Osteoblast (primary cell): ENCODE measurements around the gene F2RL2. TPM values are rescaled to one million over a fixed set of nuclear protein-coding genes. Genes with fewer than 3 reads are reported as not detected.
A peak's percentile ranks its signal among the peaks of the same experiment; 100 is the strongest.

Experiments used
- DNase-seq: peaks from one replicate; pipeline ENCODE4 v3.0.0; 2011; ENCODE audit warnings: low spot score, mixed read lengths; ENCODE audit not compliant: insufficient read length; ENCODE audit errors: missing footprints
- H2AFZ ChIP-seq: 2 replicates; pipeline ENCODE4 v1.6.0; 2011; ENCODE audit warnings: mild to moderate bottlenecking, low read length
- H3K27ac ChIP-seq: 2 replicates; pipeline ENCODE4 v1.5.1; 2011; ENCODE audit warnings: mild to moderate bottlenecking, low read depth, low read length, moderate library complexity
- H3K27me3 ChIP-seq: 2 replicates; pipeline ENCODE4 v1.6.0; 2012; ENCODE audit warnings: mild to moderate bottlenecking, control low read depth, inconsistent platforms, low read length, moderate library complexity; ENCODE audit not compliant: insufficient read depth
- H3K36me3 ChIP-seq: 2 replicates; pipeline ENCODE4 v1.5.1; 2011; ENCODE audit warnings: mild to moderate bottlenecking, low read length, control low read depth, moderate library complexity; ENCODE audit not compliant: insufficient read depth
- H3K4me1 ChIP-seq: 2 replicates; pipeline ENCODE4 v1.5.1; 2011; ENCODE audit warnings: mild to moderate bottlenecking, low read length, control low read depth, moderate library complexity; ENCODE audit not compliant: insufficient read depth
- H3K4me2 ChIP-seq: 2 replicates; pipeline ENCODE4 v1.6.0; 2011; ENCODE audit warnings: mild to moderate bottlenecking, low read length; ENCODE audit not compliant: insufficient read depth
- H3K4me3 ChIP-seq: fragments of 200-600 bp; sonication (generic); 3 replicates; pipeline ENCODE4 v1.5.1; 2012; ENCODE audit warnings: mild to moderate bottlenecking, low read length, inconsistent platforms; ENCODE audit not compliant: insufficient read depth
- H3K79me2 ChIP-seq: 2 replicates; pipeline ENCODE4 v1.6.0; 2012; ENCODE audit warnings: mild to moderate bottlenecking, low read length, control low read depth, inconsistent platforms; ENCODE audit not compliant: insufficient read depth
- H3K9me3 ChIP-seq: 2 replicates; pipeline ENCODE4 v1.5.1; 2011; ENCODE audit warnings: low read depth, low read length, control low read depth
- H4K20me1 ChIP-seq: 2 replicates; pipeline ENCODE4 v1.6.0; 2012; ENCODE audit warnings: mild to moderate bottlenecking, low read length, control low read depth; ENCODE audit not compliant: insufficient read depth
- CTCF ChIP-seq: IDR thresholded peaks from 2 replicates; pipeline ENCODE4 v1.5.1; 2011; ENCODE audit warnings: mild to moderate bottlenecking, low read depth, low read length, moderate library complexity; ENCODE audit errors: extremely low read depth
- total RNA-seq: library from RNA; depleted of rRNA; stranded (reverse); fragments of >200 nt; gene quantifications from 2 replicates; pipeline ENCODE4 v1.2.3, GENCODE V29; 2012

F2RL2 gene
- total RNA-seq, 1 donor = 1.1 TPM

DNA sequence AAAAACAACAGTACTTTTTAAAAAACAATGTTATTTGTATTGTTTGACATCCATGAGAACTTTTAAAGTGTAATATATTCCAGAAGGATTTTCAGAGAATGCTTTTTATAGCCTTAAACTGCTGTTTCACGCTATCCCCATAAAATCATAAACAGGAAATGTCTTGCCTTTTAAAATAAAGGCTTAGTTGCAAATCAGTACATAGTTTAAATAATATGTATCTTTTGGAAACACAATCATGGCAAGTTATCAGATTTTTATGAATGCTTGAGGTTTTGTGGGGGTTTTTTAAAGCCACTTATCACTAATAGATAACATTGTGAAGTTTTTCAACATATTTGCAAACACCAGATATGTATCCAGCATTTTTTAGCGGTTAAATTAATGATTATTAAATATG, 37.2 kb upstream of the F2RL2 start:
- no peak for TF ChIP-seq CTCF
- no peak overlapping the region for H2AFZ ChIP-seq
- H3K9me3 ChIP-seq = no peaks in the 10 kb centered on the region

DNA sequence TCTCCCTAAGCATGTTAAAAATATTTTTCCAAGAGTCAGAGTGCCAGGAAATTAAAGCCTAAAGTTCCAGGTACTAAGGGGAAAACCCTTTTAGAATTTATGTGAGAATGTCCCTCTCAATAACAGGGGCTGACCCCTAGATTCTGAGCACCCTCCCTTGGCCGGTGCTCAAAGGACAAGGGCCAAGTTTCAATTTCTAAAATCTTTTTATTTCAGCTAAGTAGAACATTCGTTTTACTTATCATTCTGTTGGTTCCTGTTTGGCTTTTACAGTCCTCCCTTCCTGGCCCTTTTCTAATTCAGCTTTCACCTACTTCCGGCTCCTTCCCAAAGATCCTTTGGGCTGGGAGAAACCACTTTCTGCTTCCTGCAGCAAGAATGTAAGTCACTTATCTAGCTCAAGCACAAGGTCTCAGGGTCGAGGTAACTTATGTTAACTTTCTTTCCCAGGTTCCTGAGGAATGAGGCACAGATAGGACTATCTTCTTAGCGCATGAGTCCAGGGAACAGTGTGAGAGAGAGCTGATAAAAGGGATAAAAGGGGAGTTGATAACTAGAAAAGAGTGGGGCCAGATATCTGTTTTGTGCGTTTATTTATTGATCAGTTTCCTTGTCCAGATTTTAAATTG, 34.6 kb upstream of the F2RL2 start:
- Histone ChIP-seq H3K4me2 (no peak overlapping the region), H2AFZ (peak overlapping the region; percentile 43), H3K9me3 (no peaks in the 10 kb centered on the region), H3K27ac (no peak overlapping the region), H3K4me1 (no peaks in the 10 kb centered on the region), H4K20me1 (no peaks in the 10 kb centered on the region), H3K4me3 (no peak overlapping the region), H3K27me3 (peaks cover 5% of the 10 kb centered on the region), H3K36me3 (no peaks in the 10 kb centered on the region), H3K79me2 (no peaks in the 10 kb centered on the region)
- TF ChIP-seq CTCF = no peak
- no peak for DNase-seq

More for the DNA sequence above, 37.2 kb upstream of the F2RL2 start:
- H3K4me2 ChIP-seq = no peak overlapping the region
- H3K4me1 ChIP-seq = no peaks in the 10 kb centered on the region
- no peak overlapping the region for H3K27ac ChIP-seq
- DNase-seq = no peak
- H3K27me3 ChIP-seq = peaks cover 5% of the 10 kb centered on the region
- no peaks in the 10 kb centered on the region for H3K36me3 ChIP-seq
- H4K20me1 ChIP-seq = no peaks in the 10 kb centered on the region
- no peak overlapping the region for H3K4me3 ChIP-seq
- no peaks in the 10 kb centered on the region for H3K79me2 ChIP-seq

GRCh38 chr5:76657091-76657490, 33.9 kb upstream of the F2RL2 start:
- no peaks in the 10 kb centered on the region for H3K36me3 ChIP-seq
- DNase-seq = no peak
- no peaks in the 10 kb centered on the region for H3K9me3 ChIP-seq
- H3K27ac ChIP-seq = no peak overlapping the region
- H2AFZ ChIP-seq = no peak overlapping the region
- H3K4me2 ChIP-seq = no peak overlapping the region
- H4K20me1 ChIP-seq = no peaks in the 10 kb centered on the region
- peaks cover 5% of the 10 kb centered on the region for H3K27me3 ChIP-seq
- no peak for TF ChIP-seq CTCF
- H3K4me1 ChIP-seq = no peaks in the 10 kb centered on the region
- H3K79me2 ChIP-seq = no peaks in the 10 kb centered on the region
- H3K4me3 ChIP-seq = no peak overlapping the region

DNA sequence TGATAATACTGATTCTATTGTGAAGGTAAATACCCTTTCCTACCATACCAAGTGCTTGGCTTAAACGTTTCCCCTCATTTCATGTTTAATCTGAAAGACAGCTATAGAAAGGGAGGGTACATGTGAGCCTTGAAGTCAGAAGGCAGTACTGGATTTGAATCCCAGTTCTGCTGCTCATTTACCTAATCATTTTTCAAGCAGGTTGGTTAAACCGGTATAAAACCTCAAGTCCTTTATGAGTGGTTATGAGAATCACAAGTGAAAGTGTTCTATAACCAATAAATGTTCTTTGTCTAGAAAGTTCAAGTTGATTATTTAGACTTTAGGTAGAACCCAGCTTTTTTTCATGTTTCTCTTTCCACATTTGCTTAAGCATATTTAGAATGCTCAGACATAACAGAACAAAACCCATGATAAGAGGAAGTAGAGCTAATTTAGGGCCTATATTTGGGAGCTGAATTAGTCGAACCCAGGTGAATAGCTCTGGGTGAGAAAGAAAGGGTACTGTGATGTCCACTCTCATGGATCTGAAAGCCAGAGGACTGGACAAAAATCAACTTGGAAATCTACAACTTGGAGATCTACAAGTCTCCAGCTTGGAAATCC, 29.7 kb upstream of the F2RL2 start:
- H2AFZ ChIP-seq = no peak overlapping the region
- H3K4me1 ChIP-seq = peaks cover 5% of the 10 kb centered on the region
- no peak overlapping the region for H3K4me2 ChIP-seq
- H3K79me2 ChIP-seq = no peaks in the 10 kb centered on the region
- TF ChIP-seq CTCF = no peak
- H3K36me3 ChIP-seq = no peaks in the 10 kb centered on the region
- H4K20me1 ChIP-seq = no peaks in the 10 kb centered on the region
- H3K4me3 ChIP-seq = no peak overlapping the region
- no peaks in the 10 kb centered on the region for H3K27me3 ChIP-seq
- no peak for DNase-seq
- no peaks in the 10 kb centered on the region for H3K9me3 ChIP-seq
- H3K27ac ChIP-seq = no peak overlapping the region
